HG02678 (cell line): ENCODE data around the gene PGM2L1.
"Not testable (repeated sequence)": the region's sequence is repeated elsewhere in the genome, so short reads cannot be mapped to it uniquely, and the experiment has no call there.

Experiments
- ATAC-seq: cut with Tn5 transposase; IDR thresholded peaks from one replicate; pipeline ENCODE4 v1.9.1; 2021; ENCODE audit warnings: mild to moderate bottlenecking, moderate library complexity; ENCODE audit not compliant: unreplicated experiment

The PGM2L1 gene

GRCh38 chr11:74398244-74399159 is at the start of gene PGM2L1:
PGM2L1 (minus strand) TSS chr11:74398433; CDS start chr11:74398161, 272 bp downstream.
- ATAC-seq: peak; percentile 94

GRCh38 chr11:74447720-74448119 is 49.5 kb upstream of the PGM2L1 start:
- ATAC-seq: no peak

GRCh38 chr11:74446532-74446938 is 48.3 kb upstream of the PGM2L1 start:
- no peak for ATAC-seq

DNA sequence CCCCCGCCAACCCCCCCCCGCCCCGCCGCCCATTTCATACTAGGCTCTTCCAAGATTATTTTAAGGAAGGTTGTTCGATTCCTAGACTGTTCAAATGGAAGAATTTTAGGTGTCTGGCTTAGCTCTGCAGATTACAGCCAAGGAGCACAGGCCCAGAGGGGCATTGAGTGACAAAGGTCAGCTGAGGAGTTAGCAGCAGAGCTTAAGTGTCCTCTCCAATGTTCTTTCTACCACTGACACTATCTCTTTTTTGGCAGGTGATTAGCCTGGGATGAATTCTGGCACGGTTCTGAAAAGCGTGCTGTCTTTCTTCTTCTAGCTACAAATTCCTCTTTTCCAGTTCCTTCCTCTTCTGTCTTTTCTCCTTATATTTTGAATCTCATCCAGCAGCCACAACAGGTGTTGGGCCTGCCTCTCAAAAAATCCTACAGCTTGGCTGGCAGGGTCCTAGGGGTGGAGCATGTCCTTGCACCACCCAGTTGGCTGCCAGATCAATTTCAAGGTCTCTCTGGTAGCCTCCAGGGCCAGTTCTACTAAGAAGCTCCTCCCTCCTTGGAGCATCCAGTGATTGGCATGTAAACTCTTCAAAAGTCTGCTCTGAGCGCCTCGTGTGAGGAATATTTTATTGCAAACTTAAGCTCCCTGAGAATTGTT is 46.1 kb upstream of the PGM2L1 start:
- ATAC-seq: no peak

GRCh38 chr11:74443071-74443864 is 45.0 kb upstream of the PGM2L1 start:
- no peak for ATAC-seq

- ATAC-seq: no peak
Measured at GRCh38 chr11:74442636-74443035, 44.4 kb upstream of the PGM2L1 start.

- ATAC-seq: no peak
Measured at GRCh38 chr11:74438681-74439080, 40.4 kb upstream of the PGM2L1 start.

- ATAC-seq: no peak
Measured at GRCh38 chr11:74437441-74438042, 39.3 kb upstream of the PGM2L1 start.

GRCh38 chr11:74434528-74434927 is 36.3 kb upstream of the PGM2L1 start:
- no peak for ATAC-seq

DNA sequence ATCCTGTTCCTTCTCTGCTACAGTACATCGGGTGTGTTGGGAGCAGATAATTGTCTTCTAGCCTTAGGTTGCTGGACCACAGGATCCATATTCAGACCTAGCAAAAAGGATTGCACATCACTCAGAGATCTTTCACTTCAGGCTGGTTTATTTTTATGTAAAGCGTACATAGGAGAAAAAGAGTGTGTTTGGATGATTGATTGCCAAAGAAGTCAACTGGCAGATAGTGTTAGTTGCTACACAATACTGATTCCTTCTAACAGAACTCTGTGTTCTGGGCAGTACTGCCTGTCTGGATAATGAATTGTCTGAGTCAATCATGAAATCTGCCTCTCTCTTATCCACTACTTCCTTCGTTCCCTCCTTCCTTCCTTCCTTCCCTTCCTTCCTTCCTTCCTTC is 31.0 kb upstream of the PGM2L1 start:
- ATAC-seq: no peak

DNA sequence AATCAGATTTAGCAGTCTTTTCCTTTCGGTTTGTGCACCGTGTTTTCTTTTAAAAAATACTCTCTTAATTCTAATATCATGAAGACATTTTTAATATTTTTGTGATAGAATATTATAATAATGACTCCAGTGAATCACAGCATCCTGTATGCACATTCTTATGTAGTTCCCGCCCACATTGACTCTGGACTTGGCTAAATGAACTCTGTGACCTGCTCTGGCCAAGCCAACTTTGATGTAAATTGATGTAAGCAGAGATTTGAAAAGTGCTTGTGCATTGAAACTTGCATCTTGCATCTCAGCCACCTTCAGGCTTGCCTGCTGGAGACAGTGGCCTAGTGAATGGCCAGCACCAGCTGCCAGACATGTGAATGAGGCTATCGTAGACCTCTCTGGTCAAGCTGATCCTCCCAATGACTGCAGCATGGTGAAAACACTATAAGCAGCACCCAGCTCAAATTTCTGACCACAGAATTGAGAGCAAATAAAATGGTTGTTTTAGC is 29.2 kb upstream of the PGM2L1 start:
- ATAC-seq: no peak

GRCh38 chr11:74425100-74425499 is 26.9 kb upstream of the PGM2L1 start:
- ATAC-seq: no peak

GRCh38 chr11:74418509-74418895 is 20.3 kb upstream of the PGM2L1 start:
- ATAC-seq: no peak

- ATAC-seq: no peak
Measured at GRCh38 chr11:74417860-74418508, 19.8 kb upstream of the PGM2L1 start.

- ATAC-seq: no peak
Measured at GRCh38 chr11:74417379-74417804, 19.2 kb upstream of the PGM2L1 start.

GRCh38 chr11:74416974-74417373 is 18.7 kb upstream of the PGM2L1 start:
- ATAC-seq: not testable (repeated sequence)

DNA sequence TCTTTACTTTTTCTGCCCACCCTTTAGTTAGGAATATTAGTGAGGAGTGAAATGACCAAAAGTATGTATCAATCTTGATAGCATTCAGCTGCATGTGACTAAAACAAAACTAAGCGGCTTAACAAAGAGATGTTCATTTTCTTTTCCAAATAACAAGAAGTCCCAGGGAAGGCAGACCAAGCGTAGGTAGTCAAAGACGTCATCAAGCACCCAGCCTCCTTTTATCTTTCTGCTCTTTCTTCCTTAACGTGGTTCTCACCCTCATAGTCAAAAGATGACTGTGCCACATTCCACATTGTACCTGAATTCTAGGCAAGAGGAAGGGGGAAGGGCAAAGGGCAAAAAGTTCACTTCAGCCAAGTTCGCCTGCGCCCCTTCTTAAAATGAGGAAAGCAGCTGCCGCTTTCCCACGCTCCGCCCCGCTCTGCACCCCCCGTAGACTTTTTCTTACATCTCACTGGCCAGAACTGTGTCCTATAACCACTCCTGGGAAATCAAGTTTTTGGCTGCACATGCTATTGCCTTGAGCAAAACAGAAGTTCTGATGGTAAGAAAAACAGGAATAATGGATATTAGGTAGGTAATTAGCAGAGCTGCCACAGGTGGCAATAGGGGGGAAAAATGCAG is 14.6 kb upstream of the PGM2L1 start:
- ATAC-seq: no peak

GRCh38 chr11:74412321-74412720 is 14.1 kb upstream of the PGM2L1 start:
- no peak for ATAC-seq

- no peak for ATAC-seq
Measured at GRCh38 chr11:74409633-74410032, 11.4 kb upstream of the PGM2L1 start.
